ENCODE results near the gene C4orf46. TPM values are rescaled to one million over a fixed set of nuclear protein-coding genes. Genes with fewer than 3 reads are reported as not detected.
"Not testable (repeated sequence)": the region's sequence is repeated elsewhere in the genome, so short reads cannot be mapped to it uniquely, and the experiment has no call there.

The C4orf46 gene
- total RNA-seq, 1 experiment from 2014 or later, result 20.4 TPM

DNA sequence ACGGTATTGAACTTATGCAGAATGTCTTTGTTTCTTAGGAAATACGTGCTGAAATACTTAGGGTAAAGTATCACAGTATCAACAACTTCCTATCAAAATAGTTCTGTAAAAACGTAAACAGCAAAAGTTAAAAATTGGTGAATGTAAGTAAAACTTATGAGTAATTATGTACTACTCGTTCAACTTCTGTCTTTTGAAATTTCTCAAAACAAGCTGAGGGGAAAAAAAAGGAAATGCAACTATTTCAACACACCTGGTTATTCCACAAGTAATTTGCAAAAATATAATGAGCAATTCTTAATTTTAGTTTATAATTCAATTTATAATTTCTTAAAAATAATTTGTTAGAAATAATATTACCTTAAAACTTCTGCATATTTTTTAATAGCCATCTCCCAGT lies 43.2 kb upstream of the C4orf46 start:
- ChIA-PET POLR2A (no interaction called here), CTCF (no interaction called here)
- Mint-ChIP-seq H3K27me3 (ENCODE audit: low read depth) (no peaks in the 10 kb centered on the region), H3K36me3 (peaks cover 83% of the 10 kb centered on the region), H3K9me3 (no peaks in the 10 kb centered on the region), H3K4me1 (no peaks in the 10 kb centered on the region), H3K4me3 (no peak overlapping the region), H3K27ac (no peak overlapping the region)
- ATAC-seq, result no peak
- DNase-seq (ENCODE audit: low spot score), result no peak
- TF ChIP-seq ZBTB21 (CRISPR knock-in tag; IDR thresholded peaks at IDR 0.05; ENCODE audit: borderline replicate concordance) (no peak), ZNF263 (CRISPR knock-in tag; IDR thresholded peaks at IDR 0.05; ENCODE audit: low read depth) (no peak), CREM (CRISPR knock-in tag; IDR thresholded peaks at IDR 0.05) (no peak), ZNF317 (CRISPR knock-in tag; IDR thresholded peaks at IDR 0.05; ENCODE audit: borderline replicate concordance, low read depth) (no peak), GABPB1 (CRISPR knock-in tag; IDR thresholded peaks at IDR 0.05) (no peak), JAZF1 (CRISPR knock-in tag; IDR thresholded peaks at IDR 0.05) (no peak), MYBL2 (CRISPR knock-in tag; IDR thresholded peaks at IDR 0.05) (no peak)
- TF ChIP-seq, protein P1, sequence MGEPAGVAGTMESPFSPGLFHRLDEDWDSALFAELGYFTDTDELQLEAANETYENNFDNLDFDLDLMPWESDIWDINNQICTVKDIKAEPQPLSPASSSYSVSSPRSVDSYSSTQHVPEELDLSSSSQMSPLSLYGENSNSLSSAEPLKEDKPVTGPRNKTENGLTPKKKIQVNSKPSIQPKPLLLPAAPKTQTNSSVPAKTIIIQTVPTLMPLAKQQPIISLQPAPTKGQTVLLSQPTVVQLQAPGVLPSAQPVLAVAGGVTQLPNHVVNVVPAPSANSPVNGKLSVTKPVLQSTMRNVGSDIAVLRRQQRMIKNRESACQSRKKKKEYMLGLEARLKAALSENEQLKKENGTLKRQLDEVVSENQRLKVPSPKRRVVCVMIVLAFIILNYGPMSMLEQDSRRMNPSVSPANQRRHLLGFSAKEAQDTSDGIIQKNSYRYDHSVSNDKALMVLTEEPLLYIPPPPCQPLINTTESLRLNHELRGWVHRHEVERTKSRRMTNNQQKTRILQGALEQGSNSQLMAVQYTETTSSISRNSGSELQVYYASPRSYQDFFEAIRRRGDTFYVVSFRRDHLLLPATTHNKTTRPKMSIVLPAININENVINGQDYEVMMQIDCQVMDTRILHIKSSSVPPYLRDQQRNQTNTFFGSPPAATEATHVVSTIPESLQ (CRISPR knock-in tag; IDR thresholded peaks at IDR 0.05), result no peak
- TF ChIP-seq, protein P2, sequence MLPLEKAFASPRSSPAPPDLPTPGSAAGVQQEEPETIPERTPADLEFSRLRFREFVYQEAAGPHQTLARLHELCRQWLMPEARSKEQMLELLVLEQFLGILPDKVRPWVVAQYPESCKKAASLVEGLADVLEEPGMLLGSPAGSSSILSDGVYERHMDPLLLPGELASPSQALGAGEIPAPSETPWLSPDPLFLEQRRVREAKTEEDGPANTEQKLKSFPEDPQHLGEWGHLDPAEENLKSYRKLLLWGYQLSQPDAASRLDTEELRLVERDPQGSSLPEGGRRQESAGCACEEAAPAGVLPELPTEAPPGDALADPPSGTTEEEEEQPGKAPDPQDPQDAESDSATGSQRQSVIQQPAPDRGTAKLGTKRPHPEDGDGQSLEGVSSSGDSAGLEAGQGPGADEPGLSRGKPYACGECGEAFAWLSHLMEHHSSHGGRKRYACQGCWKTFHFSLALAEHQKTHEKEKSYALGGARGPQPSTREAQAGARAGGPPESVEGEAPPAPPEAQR (CRISPR knock-in tag; IDR thresholded peaks at IDR 0.05), result no peak
- TF ChIP-seq, protein P3, sequence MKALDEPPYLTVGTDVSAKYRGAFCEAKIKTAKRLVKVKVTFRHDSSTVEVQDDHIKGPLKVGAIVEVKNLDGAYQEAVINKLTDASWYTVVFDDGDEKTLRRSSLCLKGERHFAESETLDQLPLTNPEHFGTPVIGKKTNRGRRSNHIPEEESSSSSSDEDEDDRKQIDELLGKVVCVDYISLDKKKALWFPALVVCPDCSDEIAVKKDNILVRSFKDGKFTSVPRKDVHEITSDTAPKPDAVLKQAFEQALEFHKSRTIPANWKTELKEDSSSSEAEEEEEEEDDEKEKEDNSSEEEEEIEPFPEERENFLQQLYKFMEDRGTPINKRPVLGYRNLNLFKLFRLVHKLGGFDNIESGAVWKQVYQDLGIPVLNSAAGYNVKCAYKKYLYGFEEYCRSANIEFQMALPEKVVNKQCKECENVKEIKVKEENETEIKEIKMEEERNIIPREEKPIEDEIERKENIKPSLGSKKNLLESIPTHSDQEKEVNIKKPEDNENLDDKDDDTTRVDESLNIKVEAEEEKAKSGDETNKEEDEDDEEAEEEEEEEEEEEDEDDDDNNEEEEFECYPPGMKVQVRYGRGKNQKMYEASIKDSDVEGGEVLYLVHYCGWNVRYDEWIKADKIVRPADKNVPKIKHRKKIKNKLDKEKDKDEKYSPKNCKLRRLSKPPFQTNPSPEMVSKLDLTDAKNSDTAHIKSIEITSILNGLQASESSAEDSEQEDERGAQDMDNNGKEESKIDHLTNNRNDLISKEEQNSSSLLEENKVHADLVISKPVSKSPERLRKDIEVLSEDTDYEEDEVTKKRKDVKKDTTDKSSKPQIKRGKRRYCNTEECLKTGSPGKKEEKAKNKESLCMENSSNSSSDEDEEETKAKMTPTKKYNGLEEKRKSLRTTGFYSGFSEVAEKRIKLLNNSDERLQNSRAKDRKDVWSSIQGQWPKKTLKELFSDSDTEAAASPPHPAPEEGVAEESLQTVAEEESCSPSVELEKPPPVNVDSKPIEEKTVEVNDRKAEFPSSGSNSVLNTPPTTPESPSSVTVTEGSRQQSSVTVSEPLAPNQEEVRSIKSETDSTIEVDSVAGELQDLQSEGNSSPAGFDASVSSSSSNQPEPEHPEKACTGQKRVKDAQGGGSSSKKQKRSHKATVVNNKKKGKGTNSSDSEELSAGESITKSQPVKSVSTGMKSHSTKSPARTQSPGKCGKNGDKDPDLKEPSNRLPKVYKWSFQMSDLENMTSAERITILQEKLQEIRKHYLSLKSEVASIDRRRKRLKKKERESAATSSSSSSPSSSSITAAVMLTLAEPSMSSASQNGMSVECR (CRISPR knock-in tag; IDR thresholded peaks at IDR 0.05; ENCODE audit: borderline replicate concordance), result no peak

DNA sequence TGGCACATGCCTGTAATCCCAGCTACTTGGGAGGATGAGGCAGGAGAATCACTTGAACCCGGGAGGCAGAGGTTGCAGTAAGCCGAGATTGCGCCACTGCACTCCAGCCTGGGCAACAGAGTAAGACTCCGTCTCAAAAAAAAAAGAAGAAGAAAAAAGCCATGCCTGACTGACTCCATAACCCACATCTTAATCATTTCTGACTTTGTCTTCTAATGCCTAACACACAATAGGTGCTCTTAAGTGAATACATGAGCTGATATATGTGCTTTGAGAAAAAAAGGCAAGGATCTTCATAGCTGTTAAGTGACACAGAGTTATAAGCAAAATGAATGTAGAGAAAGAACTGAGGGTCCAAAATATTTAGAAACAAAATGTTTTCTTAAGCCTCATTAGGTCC lies 40.9 kb upstream of the C4orf46 start:
- H3K27ac Mint-ChIP-seq; H3K27me3 Mint-ChIP-seq (ENCODE audit: low read depth); H3K9me3 Mint-ChIP-seq; H3K4me1 Mint-ChIP-seq; CTCF ChIA-PET; DNase-seq (ENCODE audit: low spot score); ATAC-seq; H3K4me3 Mint-ChIP-seq; POLR2A ChIA-PET: not testable (repeated sequence)
- H3K36me3 Mint-ChIP-seq, result peaks cover 68% of the 10 kb centered on the region

DNA sequence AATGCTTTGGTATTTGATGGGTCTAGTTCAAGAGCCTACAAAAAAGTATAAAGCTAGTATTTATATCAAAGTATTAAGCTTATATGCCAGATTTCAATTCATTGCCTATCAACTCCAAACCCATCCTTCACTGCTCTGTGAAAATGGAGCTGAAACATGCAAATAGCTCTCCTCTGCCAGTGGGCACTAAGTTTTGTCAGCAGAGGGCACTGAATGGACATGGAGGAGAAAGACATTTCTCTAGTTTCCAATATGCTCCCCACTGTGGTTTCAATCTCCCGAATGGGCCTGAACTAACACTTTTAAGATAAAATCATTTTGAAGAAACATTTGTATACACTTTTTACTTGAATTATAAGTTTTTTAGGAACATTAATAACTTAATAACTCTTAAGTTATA lies 39.1 kb upstream of the C4orf46 start:
- no peaks in the 10 kb centered on the region for H3K27me3 Mint-ChIP-seq (ENCODE audit: low read depth)
- H3K4me1 Mint-ChIP-seq, result no peaks in the 10 kb centered on the region
- DNase-seq (ENCODE audit: low spot score) (no peak), ATAC-seq (no peak)
- CTCF ChIA-PET, result interaction anchor here (0.8 to 1.2 kb wide), 3 partner anchors 141 to 481 kb away, joined by 3 to 5 read pairs (median 4); no protein-coding TSS in a partner anchor
- no peak overlapping the region for H3K27ac Mint-ChIP-seq
- H3K9me3 Mint-ChIP-seq, result no peaks in the 10 kb centered on the region
- no peak overlapping the region for H3K4me3 Mint-ChIP-seq
- POLR2A ChIA-PET, result no interaction called here
- H3K36me3 Mint-ChIP-seq, result peaks cover 64% of the 10 kb centered on the region
- no peak for TF ChIP-seq ELF4 (CRISPR knock-in tag; IDR thresholded peaks at IDR 0.05; ENCODE audit: low read depth)
- TF ChIP-seq, protein P4, sequence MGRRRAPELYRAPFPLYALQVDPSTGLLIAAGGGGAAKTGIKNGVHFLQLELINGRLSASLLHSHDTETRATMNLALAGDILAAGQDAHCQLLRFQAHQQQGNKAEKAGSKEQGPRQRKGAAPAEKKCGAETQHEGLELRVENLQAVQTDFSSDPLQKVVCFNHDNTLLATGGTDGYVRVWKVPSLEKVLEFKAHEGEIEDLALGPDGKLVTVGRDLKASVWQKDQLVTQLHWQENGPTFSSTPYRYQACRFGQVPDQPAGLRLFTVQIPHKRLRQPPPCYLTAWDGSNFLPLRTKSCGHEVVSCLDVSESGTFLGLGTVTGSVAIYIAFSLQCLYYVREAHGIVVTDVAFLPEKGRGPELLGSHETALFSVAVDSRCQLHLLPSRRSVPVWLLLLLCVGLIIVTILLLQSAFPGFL (CRISPR knock-in tag; IDR thresholded peaks at IDR 0.05; ENCODE audit: borderline replicate concordance), result no peak
- TF ChIP-seq MXD4 (CRISPR knock-in tag; IDR thresholded peaks at IDR 0.05; ENCODE audit: borderline replicate concordance), result no peak
- TF ChIP-seq, protein P5, sequence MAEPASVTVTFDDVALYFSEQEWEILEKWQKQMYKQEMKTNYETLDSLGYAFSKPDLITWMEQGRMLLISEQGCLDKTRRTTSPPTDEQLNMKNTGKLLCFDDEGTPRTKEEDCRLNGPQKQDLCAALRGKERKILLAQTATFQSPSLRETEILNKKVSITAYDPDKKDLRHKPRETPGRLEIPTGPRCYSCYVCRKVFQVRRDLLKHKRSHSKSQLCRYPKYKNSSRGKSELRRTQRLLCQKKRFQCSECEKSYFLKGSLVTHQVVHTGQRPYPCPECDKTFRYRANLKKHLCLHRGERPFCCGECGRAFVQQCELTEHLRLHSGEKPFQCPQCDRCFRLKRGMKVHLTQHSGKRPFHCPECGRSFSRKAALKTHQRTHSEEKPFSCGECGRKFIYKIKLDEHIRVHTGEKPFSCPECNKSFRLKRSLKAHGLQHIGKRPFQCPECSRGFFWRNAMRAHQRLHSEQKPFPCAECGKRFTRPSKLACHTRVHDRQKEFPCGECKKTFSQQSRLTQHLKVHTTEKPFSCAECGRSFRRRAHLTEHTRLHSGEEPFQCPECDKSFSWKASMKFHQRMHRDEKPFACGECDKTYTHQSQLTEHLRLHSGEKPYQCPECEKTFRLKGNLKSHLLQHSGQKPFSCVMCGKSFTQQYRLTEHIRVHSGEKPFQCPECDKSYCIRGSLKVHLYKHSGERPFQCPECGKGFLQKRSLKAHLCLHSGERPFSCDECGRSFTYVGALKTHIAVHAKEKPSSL (CRISPR knock-in tag; conservative IDR thresholded peaks at IDR 0.05), result no peak
- TF ChIP-seq, protein P6, sequence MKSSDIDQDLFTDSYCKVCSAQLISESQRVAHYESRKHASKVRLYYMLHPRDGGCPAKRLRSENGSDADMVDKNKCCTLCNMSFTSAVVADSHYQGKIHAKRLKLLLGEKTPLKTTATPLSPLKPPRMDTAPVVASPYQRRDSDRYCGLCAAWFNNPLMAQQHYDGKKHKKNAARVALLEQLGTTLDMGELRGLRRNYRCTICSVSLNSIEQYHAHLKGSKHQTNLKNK (CRISPR knock-in tag; IDR thresholded peaks at IDR 0.05), result no peak
- TF ChIP-seq TEAD4 (CRISPR knock-in tag; IDR thresholded peaks at IDR 0.05), result no peak
- no peak for TF ChIP-seq JUN (CRISPR knock-in tag; IDR thresholded peaks at IDR 0.05)
- no peak for TF ChIP-seq JAZF1 (CRISPR knock-in tag; IDR thresholded peaks at IDR 0.05)
- no peak for TF ChIP-seq CREB1 (CRISPR knock-in tag; IDR thresholded peaks at IDR 0.05)
- no peak for TF ChIP-seq FOXJ3 (CRISPR knock-in tag; IDR thresholded peaks at IDR 0.05; ENCODE audit: borderline replicate concordance)
- TF ChIP-seq TP53 (CRISPR knock-in tag; IDR thresholded peaks at IDR 0.05), result no peak
- no peak for TF ChIP-seq ZNF423 (CRISPR knock-in tag; IDR thresholded peaks at IDR 0.05)

Measured in WTC11 (cell line).